HG03064 (cell line): ENCODE results near the gene SLC10A4.
A peak's percentile ranks its signal among the peaks of the same experiment; 100 is the strongest.

Experiments
- ATAC-seq: cut with Tn5 transposase; IDR thresholded peaks from one replicate; pipeline ENCODE4 v1.9.1; 2021; ENCODE audit warnings: low read depth; ENCODE audit not compliant: unreplicated experiment

The SLC10A4 gene

GRCh38 chr4:48489683-48490011 lies 6.5 kb downstream of the SLC10A4 start:
- ATAC-seq = no peak

GRCh38 chr4:48490012-48490679 lies 7.0 kb downstream of the SLC10A4 start, which contains the start of gene ZAR1:
Gene ZAR1 (plus strand): TSS chr4:48490252. CDS start chr4:48490292, 40 bp downstream.
- ATAC-seq = no peak

GRCh38 chr4:48490680-48491513 lies 7.8 kb downstream of the SLC10A4 start:
- no peak for ATAC-seq

- ATAC-seq = no peak
Measured at GRCh38 chr4:48491514-48492176, 8.5 kb downstream of the SLC10A4 start.

- no peak for ATAC-seq
Measured at GRCh38 chr4:48493452-48494100, 10.4 kb downstream of the SLC10A4 start.

- no peak for ATAC-seq
Measured at GRCh38 chr4:48495941-48496340, 12.8 kb downstream of the SLC10A4 start.

GRCh38 chr4:48498895-48499294 lies 15.8 kb downstream of the SLC10A4 start:
- ATAC-seq = no peak

GRCh38 chr4:48499551-48500066 lies 16.5 kb downstream of the SLC10A4 start:
- ATAC-seq = peak; percentile 86

GRCh38 chr4:48503233-48504025 lies 20.3 kb downstream of the SLC10A4 start:
- no peak for ATAC-seq

- no peak for ATAC-seq
Measured at GRCh38 chr4:48504026-48504330, 20.8 kb downstream of the SLC10A4 start.

- no peak for ATAC-seq
Measured at GRCh38 chr4:48504352-48504751, 21.2 kb downstream of the SLC10A4 start.

GRCh38 chr4:48506716-48507115 lies 23.6 kb downstream of the SLC10A4 start:
- ATAC-seq = no peak

- no peak for ATAC-seq
Measured at GRCh38 chr4:48509543-48509942, 26.4 kb downstream of the SLC10A4 start.

- no peak for ATAC-seq
Measured at GRCh38 chr4:48518143-48518542, 35.0 kb downstream of the SLC10A4 start.

- no peak for ATAC-seq
Measured at GRCh38 chr4:48526406-48526805, 43.3 kb downstream of the SLC10A4 start.

- no peak for ATAC-seq
Measured at GRCh38 chr4:48538358-48538757, 55.2 kb downstream of the SLC10A4 start.
